Measurements from ENCODE around the gene CA4. TPM values are rescaled to one million over a fixed set of nuclear protein-coding genes. Genes with fewer than 3 reads are reported as not detected.

CA4 gene
- total RNA-seq, 2 experiments from 2014 or later: not detected

DNA sequence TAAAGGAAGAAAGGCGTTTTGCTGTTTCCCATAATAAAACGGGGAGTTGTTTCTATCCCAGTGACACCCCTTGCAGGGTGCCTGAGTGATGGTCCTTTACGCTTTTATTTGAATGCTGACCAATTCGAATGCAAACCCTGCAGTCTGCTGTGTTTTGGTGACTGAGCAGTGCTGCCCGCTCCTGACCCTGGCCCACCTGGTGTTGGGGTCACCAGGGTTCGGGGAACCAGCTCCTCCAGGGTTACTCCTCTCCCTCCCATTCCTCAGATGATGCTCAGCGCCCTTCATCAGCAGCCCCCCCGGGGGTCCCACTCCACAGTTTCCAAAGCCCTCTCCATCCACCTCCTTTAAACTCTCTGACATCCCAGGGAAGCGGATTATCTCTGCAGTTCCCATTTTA is 6.0 kb downstream of the CA4 start:
- Histone ChIP-seq H4K20me1 (ENCODE audit: insufficient read depth, low read length) (no peaks in the 10 kb centered on the region), H3K27ac (ENCODE audit: low read depth, low read length, poor library complexity, severe bottlenecking) (no peak overlapping the region), H3K9me2 (ENCODE audit: insufficient read depth, low read length) (no peaks in the 10 kb centered on the region), H2AFZ (ENCODE audit: low read length) (no peak overlapping the region), H3K4me1 (ENCODE audit: insufficient read depth, low read length, poor library complexity, severe bottlenecking) (peaks cover 8% of the 10 kb centered on the region), H3K4me2 (ENCODE audit: low read length) (no peak overlapping the region), H3K79me2 (ENCODE audit: insufficient read depth, low read depth, low read length) (no peaks in the 10 kb centered on the region), H3K36me3 (ENCODE audit: insufficient read depth, low read length) (no peaks in the 10 kb centered on the region), H3K4me3 (ENCODE audit: low read depth, low read length, poor library complexity, severe bottlenecking) (no peak overlapping the region), H3K9me3 (ENCODE audit: low read length) (no peaks in the 10 kb centered on the region)
- no TSS peak for BruUV-seq (replicated peaks)
- POLR2A ChIA-PET: no interaction called here
- CTCF ChIA-PET (ENCODE audit: unreplicated experiment): no interaction called here
- TF ChIP-seq EZH2phosphoT487 (IDR thresholded peaks at IDR 0.05; ENCODE audit: borderline replicate concordance, low read depth, low read length): no peak
- TF ChIP-seq, protein P1, sequence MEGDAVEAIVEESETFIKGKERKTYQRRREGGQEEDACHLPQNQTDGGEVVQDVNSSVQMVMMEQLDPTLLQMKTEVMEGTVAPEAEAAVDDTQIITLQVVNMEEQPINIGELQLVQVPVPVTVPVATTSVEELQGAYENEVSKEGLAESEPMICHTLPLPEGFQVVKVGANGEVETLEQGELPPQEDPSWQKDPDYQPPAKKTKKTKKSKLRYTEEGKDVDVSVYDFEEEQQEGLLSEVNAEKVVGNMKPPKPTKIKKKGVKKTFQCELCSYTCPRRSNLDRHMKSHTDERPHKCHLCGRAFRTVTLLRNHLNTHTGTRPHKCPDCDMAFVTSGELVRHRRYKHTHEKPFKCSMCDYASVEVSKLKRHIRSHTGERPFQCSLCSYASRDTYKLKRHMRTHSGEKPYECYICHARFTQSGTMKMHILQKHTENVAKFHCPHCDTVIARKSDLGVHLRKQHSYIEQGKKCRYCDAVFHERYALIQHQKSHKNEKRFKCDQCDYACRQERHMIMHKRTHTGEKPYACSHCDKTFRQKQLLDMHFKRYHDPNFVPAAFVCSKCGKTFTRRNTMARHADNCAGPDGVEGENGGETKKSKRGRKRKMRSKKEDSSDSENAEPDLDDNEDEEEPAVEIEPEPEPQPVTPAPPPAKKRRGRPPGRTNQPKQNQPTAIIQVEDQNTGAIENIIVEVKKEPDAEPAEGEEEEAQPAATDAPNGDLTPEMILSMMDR (conservative IDR thresholded peaks at IDR 0.05; ENCODE audit: low read length): no peak
- no peak for DNase-seq (ENCODE audit: low spot score)
- intact Hi-C loops (cut with micrococcal nuclease; ENCODE audit: unreplicated experiment): no loop called here

DNA sequence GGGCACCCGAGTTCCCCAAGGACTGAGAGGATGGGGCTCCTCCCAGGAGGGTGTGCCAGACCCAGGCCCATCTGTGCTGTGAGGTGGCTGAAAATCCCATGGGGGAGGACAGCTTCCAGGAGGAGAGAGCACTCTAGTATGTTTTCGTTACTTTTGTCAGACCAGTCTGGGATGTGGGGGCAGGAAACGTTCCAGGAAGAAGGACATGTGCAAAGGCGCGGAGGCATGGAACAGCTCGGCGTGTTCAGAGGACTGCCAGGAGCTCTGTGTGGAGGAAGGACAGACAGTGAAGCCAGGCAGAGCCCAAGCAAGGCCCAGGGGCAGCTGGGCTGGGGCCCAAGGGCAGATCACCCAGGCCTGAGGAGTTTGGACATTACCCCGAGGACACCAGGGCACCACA is 7.0 kb downstream of the CA4 start:
- Histone ChIP-seq H3K4me2 (ENCODE audit: low read length) (no peak overlapping the region), H3K4me1 (ENCODE audit: insufficient read depth, low read length, poor library complexity, severe bottlenecking) (no peaks in the 10 kb centered on the region), H2AFZ (ENCODE audit: low read length) (no peak overlapping the region), H3K4me3 (ENCODE audit: low read depth, low read length, poor library complexity, severe bottlenecking) (no peak overlapping the region), H3K36me3 (ENCODE audit: insufficient read depth, low read length) (no peaks in the 10 kb centered on the region), H3K79me2 (ENCODE audit: insufficient read depth, low read depth, low read length) (no peaks in the 10 kb centered on the region), H3K9me3 (ENCODE audit: low read length) (no peaks in the 10 kb centered on the region), H3K27ac (ENCODE audit: low read depth, low read length, poor library complexity, severe bottlenecking) (no peak overlapping the region), H3K9me2 (ENCODE audit: insufficient read depth, low read length) (no peaks in the 10 kb centered on the region), H4K20me1 (ENCODE audit: insufficient read depth, low read length) (no peaks in the 10 kb centered on the region)
- intact Hi-C loops (cut with micrococcal nuclease; ENCODE audit: unreplicated experiment): no loop called here
- TF ChIP-seq, protein P1 (conservative IDR thresholded peaks at IDR 0.05; ENCODE audit: low read length): no peak
- TF ChIP-seq EZH2phosphoT487 (IDR thresholded peaks at IDR 0.05; ENCODE audit: borderline replicate concordance, low read depth, low read length): no peak
- ChIA-PET POLR2A (no interaction called here), CTCF (ENCODE audit: unreplicated experiment) (no interaction called here)
- no peak for DNase-seq (ENCODE audit: low spot score)
- BruUV-seq (replicated peaks): no TSS peak

DNA sequence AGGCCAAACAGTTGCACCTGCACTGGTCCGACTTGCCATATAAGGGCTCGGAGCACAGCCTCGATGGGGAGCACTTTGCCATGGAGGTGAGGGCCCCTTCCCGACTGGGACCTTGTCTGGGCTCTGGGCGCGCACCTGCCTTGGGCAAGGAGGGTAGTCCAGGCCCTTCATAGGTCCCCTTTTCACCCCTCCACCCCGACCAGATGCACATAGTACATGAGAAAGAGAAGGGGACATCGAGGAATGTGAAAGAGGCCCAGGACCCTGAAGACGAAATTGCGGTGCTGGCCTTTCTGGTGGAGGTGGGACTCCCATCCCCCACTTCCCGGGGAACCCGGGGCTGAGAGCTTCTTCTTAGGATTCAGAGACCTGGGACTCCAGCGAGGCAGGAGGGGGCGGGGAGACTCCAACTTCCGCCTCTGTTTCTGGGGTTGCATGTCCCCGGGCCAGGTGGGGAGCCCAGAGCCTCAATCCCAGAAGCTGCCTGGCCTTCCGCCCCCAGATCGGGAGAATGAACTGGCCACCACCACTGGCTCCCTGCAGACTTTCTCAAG is 7.8 kb downstream of the CA4 start:
- Histone ChIP-seq H2AFZ (ENCODE audit: low read length) (no peak overlapping the region), H3K4me2 (ENCODE audit: low read length) (no peak overlapping the region), H3K79me2 (ENCODE audit: insufficient read depth, low read depth, low read length) (no peaks in the 10 kb centered on the region), H3K9me3 (ENCODE audit: low read length) (no peaks in the 10 kb centered on the region), H3K4me1 (ENCODE audit: insufficient read depth, low read length, poor library complexity, severe bottlenecking) (no peaks in the 10 kb centered on the region), H3K36me3 (ENCODE audit: insufficient read depth, low read length) (no peaks in the 10 kb centered on the region), H4K20me1 (ENCODE audit: insufficient read depth, low read length) (no peaks in the 10 kb centered on the region), H3K4me3 (ENCODE audit: low read depth, low read length, poor library complexity, severe bottlenecking) (no peak overlapping the region), H3K27ac (ENCODE audit: low read depth, low read length, poor library complexity, severe bottlenecking) (no peak overlapping the region), H3K9me2 (ENCODE audit: insufficient read depth, low read length) (no peaks in the 10 kb centered on the region)
- ChIA-PET POLR2A (no interaction called here), CTCF (ENCODE audit: unreplicated experiment) (no interaction called here)
- DNase-seq (ENCODE audit: low spot score): no peak
- BruUV-seq (replicated peaks): no TSS peak
- intact Hi-C loops (cut with micrococcal nuclease; ENCODE audit: unreplicated experiment): no loop called here
- TF ChIP-seq EZH2phosphoT487 (IDR thresholded peaks at IDR 0.05; ENCODE audit: borderline replicate concordance, low read depth, low read length): no peak
- TF ChIP-seq, protein P1 (conservative IDR thresholded peaks at IDR 0.05; ENCODE audit: low read length): no peak

Measured in OCI-LY7 (cell line).